GM19351 (cell line): ENCODE measurements around the gene LRRC59.
A peak's percentile ranks its signal among the peaks of the same experiment; 100 is the strongest.
"Not testable (repeated sequence)": the region's sequence is repeated elsewhere in the genome, so short reads cannot be mapped to it uniquely, and the experiment has no call there.

Experiments used
- ATAC-seq: cut with Tn5 transposase; IDR thresholded peaks from one replicate; pipeline ENCODE4 v1.9.1; 2021; ENCODE audit warnings: mild to moderate bottlenecking, moderate library complexity; ENCODE audit not compliant: unreplicated experiment

Gene LRRC59

DNA sequence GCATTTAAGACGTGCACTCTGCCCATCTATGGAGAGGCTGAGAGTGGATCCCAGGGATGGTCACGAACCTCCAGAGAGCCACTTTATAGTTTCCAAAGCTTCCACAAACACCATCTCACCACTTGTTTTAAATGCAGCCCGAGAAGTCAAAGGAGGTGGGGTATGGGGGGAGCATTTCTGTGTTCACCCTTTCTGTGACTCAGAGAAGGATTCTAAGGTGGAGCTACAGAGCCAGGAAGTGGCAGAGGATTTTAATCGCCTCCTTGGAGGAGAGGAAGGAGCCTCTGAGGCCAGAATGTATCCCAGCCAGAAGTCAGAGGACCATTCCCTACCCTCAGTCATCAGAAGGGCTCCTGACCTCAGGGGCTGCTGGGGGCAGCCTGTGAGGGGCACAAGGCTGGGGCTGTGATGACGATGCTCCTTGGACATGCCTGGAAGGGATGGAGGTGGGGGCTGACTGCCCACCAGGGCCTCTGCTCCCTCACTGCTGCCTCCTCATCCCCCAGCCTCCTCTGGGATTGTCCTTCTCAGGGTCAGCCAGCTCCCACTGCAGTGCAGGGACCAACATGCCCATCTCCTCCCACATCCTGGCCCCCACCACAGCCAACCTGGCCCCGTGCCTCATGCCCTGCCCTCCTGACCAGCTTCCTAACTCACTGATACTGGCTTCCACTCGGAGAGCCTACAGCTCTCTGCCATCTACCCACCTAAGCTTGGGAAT, 48.6 kb downstream of the LRRC59 start:
- no peak for ATAC-seq

DNA sequence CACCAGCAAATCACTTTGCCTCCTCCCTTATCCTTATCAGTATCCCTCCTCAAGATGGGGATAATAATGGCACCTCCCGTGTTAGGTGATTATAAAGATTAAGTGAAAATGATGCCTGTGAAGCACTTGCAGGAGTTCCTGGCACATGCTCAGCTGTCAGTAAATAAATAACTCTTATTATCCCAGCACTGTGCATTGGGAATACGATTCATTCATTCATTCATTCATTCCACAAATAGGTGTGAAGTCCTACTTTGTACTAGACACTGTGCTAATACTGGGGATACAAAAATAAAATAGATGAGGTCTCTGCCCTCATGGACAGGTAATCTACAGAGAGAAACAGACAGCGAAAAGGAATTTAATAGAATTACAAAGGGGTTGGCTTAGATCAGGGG, 49.4 kb downstream of the LRRC59 start:
- no peak for ATAC-seq

DNA sequence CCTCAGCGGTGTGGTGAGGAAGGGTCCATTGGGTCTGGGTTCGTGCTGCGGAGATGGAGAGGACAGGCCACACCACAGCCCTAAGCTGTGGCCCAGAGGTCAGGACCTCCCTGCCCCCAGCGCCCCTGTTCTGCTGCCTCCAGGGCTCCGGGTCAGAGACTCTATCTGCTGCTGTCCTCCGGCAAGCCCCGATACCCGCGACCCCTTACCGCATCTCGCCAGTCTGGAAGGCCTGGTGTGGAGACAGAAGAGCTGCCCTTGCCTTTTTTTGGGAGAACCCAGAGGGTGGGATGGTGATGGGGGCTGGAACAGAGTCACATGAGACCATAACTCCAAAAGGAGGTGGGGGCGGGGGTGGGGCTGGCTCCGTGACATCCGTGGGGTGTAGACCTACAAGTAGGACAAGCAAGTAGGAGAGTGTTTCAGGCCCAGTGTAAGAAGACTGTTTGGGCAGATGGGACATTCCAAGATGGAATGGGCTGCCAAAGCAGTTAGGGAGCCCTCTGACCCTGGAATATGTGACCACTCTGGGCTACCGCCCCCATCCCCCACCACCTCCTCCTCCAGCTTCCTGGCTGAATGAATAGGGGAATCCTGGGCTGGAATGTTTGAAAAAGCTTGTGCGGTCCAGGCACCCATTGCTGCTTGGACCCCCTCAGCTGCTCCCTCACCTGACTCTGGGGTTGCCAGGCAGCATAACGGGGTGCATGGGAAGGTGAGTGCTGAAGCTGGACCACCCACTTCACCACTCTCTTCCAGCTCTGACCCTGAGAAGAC, 50.0 kb downstream of the LRRC59 start:
- no peak for ATAC-seq

DNA sequence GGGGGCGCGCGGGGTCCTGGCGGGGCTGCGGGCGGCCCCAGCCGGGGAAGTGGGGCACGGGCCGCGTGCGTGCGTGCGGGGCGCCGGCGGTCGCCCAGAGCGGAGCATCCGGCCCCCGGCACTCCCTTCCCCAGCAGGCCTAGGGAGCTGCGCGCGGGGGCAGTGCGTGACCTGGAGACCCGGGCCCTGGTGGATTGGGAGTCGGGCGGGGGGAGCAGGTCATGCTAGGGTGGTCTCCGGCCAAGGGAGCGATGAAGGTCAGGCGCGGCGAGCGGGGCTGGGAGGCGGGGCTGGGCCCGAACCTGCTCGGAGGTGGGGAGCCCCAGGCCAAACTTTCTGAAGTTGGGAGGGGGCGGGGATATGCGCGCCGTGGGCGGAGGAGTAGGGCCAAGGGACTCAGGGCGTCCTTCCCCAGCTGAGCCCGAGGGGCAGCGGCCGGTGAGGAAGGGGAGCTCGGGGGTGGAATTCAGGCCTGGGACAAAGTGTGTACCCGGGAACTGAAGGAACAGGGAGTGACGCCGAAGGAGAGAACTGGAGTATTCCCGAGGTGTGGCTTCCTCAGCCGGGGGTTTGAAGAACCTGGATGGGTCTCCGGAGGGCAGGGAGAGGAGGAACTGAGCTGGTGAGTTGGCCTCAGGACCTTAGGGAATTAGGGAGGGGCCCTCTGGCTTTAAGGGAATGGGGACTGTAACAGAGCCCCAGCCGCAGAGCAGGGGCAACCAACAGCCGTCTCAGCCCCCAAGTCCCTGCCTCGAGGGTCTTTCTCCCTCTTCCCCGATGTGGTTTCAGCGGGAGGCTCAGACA, 50.8 kb downstream of the LRRC59 start:
- peak; percentile 55 for ATAC-seq

DNA sequence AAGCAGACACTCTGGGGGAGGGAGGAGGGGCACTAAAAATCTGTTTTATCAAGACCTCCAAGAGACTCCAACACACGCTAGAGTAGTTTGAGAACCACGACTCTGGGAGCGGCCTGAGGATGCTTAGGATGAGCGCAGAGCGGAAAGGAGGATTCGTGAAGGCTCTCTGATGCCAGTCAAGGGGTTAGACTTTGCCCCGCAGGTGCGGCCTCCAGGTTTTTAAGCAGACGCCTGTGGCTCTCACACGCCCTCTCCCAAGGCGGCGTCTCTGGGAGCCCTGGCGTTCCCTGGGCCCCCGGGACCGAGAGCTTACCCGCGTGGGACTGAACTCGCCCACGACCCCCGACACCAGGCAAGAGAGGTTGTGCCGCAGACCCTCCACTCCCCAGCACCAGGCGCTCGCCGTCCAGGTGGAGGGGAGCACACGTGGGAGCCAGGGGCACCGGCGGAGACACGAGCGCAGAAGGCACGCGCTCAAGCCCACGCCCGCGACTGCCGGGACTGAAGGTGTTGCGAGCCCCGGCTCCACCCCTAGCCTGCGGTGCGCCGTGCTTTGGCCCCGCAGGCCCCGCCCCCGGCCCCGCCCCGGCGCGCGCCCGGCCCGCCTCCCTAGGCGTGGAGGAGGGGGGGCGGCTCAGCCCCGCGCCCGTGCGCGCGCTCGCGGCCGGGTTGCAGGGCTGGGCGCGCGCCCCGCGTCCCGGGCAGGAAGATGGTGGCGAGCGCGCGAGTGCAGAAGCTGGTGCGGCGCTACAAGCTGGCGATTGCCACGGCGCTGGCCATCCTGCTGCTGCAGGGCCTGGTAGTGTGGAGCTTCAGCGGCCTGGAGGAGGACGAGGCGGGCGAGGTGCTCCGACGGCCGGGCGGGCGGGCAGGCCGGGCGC, 51.7 kb downstream of the LRRC59 start, which contains the start of gene XYLT2:
XYLT2 (plus strand) TSS at position 695 of the 881 bp plus-strand sequence; CDS start at position 710, 15 bp downstream.
- ATAC-seq, result peak; percentile 82

DNA sequence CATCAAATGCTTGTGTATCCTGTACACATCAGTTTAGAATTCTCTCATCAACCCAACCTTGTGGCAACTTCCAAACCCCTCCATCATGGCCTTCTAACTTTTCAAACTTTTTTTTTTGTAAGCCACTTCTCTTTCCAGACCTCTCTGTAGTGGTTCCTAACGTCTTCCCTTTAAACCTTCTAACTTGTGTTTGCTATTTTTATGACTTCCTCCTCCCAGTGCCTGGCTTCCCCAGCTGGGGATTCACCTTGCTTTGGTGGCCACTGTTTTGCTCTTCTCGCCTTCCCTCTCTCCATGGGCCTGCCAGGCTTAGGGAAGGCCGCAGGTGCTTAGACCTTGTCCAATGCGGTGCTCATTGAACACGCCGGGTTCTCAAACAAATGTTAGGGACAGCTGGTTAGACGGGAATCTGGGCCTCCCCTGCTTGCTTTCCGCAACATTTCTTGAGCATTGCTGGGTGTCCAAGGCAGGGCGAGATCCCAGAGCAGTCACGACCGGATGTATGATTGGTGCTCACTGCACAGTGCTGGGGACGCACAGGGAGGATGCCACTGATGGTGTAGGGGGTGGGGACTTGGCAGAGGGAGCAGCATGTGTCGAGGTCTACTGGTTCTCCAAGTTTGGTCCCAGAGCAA, 52.5 kb downstream of the LRRC59 start:
- ATAC-seq, result no peak

DNA sequence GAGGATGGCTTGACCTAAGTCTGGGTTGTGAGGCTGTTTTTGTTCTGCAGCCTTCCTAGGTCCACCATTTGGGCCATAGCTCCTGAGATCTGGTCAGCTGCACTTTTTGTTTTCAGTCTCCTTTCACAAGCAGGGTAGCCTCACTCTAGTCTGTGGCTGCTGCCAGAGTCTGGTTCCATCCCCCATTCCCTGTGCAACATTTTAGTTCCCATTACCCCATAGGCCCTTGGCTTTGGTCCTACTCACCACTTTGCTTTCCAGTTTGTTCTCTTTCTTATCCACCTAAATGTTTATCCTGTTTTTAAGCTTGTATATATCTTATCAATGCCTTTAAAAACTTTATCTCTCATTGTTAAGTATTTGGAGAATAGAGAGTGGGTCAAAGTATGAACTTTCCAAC, 57.9 kb downstream of the LRRC59 start:
- ATAC-seq, result no peak

DNA sequence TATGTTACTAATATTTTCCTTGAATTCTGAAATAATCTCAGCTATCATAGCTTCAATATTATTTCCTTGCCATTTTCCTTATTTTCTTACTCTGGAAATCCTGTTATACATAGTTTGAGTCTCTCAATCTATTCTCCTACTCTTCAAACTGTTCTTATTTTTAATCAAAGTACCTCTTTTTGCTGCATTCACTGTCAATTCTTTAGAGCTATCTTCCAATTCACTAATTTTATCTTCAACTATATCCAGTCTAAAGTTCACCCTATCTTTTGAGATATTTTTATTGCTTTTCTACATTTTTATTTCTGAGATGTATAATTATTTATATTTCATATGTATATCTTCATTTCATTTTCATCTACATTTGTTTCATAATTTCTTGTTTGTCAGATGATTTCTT, 58.7 kb downstream of the LRRC59 start:
- no peak for ATAC-seq

DNA sequence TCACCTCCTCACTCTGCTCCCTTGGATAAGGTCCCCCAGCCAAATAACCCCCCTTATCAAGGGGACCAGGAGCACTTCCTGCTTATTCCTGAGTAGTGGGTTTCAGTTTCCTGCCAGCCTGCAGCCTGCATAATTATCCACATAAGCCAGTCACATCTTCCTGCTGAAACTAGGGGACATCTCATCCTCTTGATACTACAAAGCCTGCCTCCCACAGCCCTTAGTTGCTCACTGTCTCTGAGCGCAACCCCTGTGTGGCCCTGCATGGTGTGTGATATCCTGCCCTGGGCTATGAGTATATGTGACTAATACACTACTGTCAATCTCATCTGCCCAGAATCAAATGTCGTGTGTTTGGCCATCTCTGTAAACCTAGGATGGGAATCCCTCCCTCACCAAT, 59.4 kb downstream of the LRRC59 start:
- ATAC-seq, result no peak

DNA sequence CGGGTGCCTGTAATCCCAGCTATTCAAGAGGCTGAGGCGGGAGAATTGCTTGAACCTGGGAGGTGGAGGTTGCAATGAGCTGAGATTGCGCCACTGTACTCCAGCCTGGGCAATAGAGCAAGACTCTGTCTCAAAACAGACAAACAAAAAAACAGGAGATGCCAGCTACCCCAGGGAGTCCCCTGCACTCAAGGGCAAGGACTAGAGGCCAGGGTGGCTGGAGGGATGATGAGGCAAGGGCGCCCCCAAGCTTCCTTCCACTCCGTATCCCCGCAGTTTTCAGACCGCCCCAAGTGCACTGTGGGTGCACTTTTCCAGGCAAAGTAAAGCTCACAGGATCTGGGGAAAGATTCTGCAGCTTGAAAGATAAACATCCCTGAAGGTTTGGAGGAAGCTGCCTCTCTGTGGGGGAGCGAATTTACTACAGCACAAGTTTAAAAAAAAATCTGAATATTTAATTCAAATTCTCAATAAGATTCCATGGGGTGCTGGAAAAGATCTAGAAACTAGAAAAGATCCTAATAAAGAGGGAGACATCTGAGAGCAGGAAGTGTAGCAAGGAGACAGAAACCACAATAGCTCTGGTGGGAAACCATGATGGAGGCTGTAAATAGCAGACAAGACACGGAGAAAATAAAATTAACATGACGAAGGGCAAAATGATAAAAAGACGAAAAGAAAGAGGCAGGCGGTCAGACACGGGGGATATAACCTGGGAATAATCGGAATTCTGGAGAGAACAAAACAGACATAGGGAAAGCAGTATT, 63.8 kb downstream of the LRRC59 start:
- not testable (repeated sequence) for ATAC-seq

DNA sequence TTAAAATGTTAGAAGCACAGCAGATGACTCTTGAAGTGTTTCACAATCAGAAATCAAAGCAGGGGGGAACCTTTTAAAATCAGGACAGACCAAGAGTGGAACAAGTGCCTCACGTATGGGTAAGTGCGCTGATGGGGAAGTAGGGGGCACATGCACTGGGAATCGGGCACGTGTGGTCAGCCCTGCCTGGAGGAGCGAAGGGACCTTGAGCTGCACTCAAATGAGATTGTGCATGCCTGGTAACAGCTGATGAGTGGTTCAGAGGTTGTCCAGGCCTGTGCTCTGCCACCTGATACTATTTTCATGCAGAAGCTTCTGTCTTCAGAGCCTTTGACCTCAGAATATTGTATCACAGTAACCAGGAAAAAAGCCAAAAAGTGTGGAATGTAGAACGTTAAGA, 65.1 kb downstream of the LRRC59 start:
- ATAC-seq, result no peak
